Right lobe of liver (tissue), 4 donors: ENCODE results near the gene CATSPERE.

ENCODE experiments used
- POLR2A ChIP-seq: fragments of 450-650 bp; IDR thresholded peaks from one replicate; pipeline ENCODE4 v1.6.1; 2017; ENCODE audit warnings: antibody characterized with exemption, mild to moderate bottlenecking
- TF ChIP-seq, protein P1 (sequence below), 4 donors: fragments of 200-600 bp in 3 of 4; fragments of 450-650 bp in 1 of 4; IDR thresholded peaks; one replicate each; pipeline versions ENCODE4 v1.5.1 to v1.8.0; 2016 to 2022; ENCODE audit warnings: antibody characterized with exemption in 4 of 4, mild to moderate bottlenecking in 2 of 4
- donor health status: DM: no; HTN: no; CAD: no.
- donor health status: DM: no; HTN: no; CAD: no.
- donor health status: DM: no; HTN: yes; CAD: no.

DNA sequence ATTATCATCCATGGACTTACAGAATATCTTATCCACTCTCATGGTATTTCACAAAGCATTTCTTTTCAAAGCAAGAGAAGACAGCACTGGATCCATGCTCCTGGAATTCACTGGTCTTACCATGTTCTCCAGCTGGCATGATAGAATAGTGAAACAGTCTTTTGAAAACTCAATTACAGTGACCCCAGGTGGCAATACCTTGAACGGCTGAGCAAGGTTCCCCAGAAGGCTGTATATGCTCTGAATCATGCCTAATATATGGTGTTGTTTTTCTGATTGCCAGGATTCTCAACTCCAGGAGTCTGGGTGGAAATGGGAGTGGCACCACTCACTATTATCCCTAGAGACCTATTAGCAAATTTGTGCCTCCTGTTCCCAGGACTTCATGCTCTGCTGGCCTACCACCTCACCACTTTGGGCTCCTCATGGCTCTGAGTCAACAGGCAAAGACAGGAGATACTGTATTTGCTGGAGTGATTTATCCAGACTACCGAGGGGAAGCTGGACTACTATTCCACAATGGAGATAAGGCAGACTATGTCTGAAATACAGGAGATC is 87.6 kb downstream of the CATSPERE start:
- TF ChIP-seq, protein P1, sequence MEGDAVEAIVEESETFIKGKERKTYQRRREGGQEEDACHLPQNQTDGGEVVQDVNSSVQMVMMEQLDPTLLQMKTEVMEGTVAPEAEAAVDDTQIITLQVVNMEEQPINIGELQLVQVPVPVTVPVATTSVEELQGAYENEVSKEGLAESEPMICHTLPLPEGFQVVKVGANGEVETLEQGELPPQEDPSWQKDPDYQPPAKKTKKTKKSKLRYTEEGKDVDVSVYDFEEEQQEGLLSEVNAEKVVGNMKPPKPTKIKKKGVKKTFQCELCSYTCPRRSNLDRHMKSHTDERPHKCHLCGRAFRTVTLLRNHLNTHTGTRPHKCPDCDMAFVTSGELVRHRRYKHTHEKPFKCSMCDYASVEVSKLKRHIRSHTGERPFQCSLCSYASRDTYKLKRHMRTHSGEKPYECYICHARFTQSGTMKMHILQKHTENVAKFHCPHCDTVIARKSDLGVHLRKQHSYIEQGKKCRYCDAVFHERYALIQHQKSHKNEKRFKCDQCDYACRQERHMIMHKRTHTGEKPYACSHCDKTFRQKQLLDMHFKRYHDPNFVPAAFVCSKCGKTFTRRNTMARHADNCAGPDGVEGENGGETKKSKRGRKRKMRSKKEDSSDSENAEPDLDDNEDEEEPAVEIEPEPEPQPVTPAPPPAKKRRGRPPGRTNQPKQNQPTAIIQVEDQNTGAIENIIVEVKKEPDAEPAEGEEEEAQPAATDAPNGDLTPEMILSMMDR (IDR thresholded peaks at IDR 0.05) = no peak
- no peak for TF ChIP-seq POLR2A
